MM.1S (cell line): ENCODE data around the gene PCYT2.
A peak's percentile ranks its signal among the peaks of the same experiment; 100 is the strongest.

Source experiments
- DNase-seq: peaks from one replicate; pipeline ENCODE4 v3.0.0-alpha.2; 2015
- H2AFZ ChIP-seq: fragments of 300-600 bp; sonication (generic); 2 replicates; pipeline ENCODE4 v1.6.0; 2016; ENCODE audit warnings: antibody characterized with exemption, low read length
- H3F3A ChIP-seq: fragments of 300-600 bp; sonication (generic); 2 replicates; pipeline ENCODE4 v1.6.1; 2016; ENCODE audit warnings: mild to moderate bottlenecking, antibody characterized with exemption, low read length, moderate library complexity, mixed read lengths; ENCODE audit not compliant: insufficient read depth
- H3K27ac ChIP-seq: fragments of 300-600 bp; sonication (generic); 2 replicates; pipeline ENCODE4 v1.5.1; 2016; ENCODE audit warnings: mild to moderate bottlenecking, low read length
- H3K27me3 ChIP-seq: fragments of 300-600 bp; sonication (generic); replicated peaks from 2 replicates; pipeline ENCODE4 v1.6.0; 2016; ENCODE audit warnings: low read length; ENCODE audit not compliant: insufficient read depth
- H3K36me3 ChIP-seq: fragments of 300-600 bp; sonication (generic); replicated peaks from 2 replicates; pipeline ENCODE4 v1.6.1; 2016; ENCODE audit warnings: mild to moderate bottlenecking, low read length, mixed read lengths; ENCODE audit not compliant: insufficient read depth
- H3K4me1 ChIP-seq: fragments of 300-600 bp; sonication (generic); 2 replicates; pipeline ENCODE4 v1.6.1; 2016; ENCODE audit warnings: low read length, mixed read lengths
- H3K4me2 ChIP-seq: fragments of 300-600 bp; sonication (generic); 2 replicates; pipeline ENCODE4 v1.6.0; 2016; ENCODE audit warnings: low read depth, low read length
- H3K4me3 ChIP-seq: fragments of 300-600 bp; sonication (generic); 2 replicates; pipeline ENCODE4 v1.5.1; 2016; ENCODE audit warnings: low read length, mixed read lengths
- H3K79me2 ChIP-seq: fragments of 300-600 bp; sonication (generic); 2 replicates; pipeline ENCODE4 v1.6.1; 2016; ENCODE audit warnings: mixed run types, low read length, mixed read lengths
- H3K9ac ChIP-seq: fragments of 300-600 bp; sonication (generic); 2 replicates; pipeline ENCODE4 v1.6.1; 2016; ENCODE audit warnings: low read length, mixed read lengths
- H3K9me2 ChIP-seq: fragments of 300-600 bp; sonication (generic); replicated peaks from 2 replicates; pipeline ENCODE4 v1.6.1; 2016; ENCODE audit warnings: mild to moderate bottlenecking, low read length, mixed read lengths; ENCODE audit not compliant: insufficient read depth
- H3K9me3 ChIP-seq: fragments of 300-600 bp; sonication (generic); replicated peaks from 2 replicates; pipeline ENCODE4 v1.6.1; 2016; ENCODE audit warnings: mild to moderate bottlenecking, low read length, mixed read lengths; ENCODE audit not compliant: insufficient read depth
- H4K20me1 ChIP-seq: fragments of 300-600 bp; sonication (generic); 2 replicates; pipeline ENCODE4 v1.6.1; 2016; ENCODE audit warnings: mild to moderate bottlenecking, low read length, moderate library complexity, mixed read lengths; ENCODE audit not compliant: insufficient read depth
- EZH2 ChIP-seq: fragments of 300-600 bp; sonication (generic); optimal IDR thresholded peaks from 2 replicates; pipeline ENCODE3; 2017; ENCODE audit warnings: low read depth, mild to moderate bottlenecking, antibody characterized with exemption, low read length, mixed read lengths
- EZH2phosphoT487 ChIP-seq: fragments of 300-600 bp; sonication (generic); IDR thresholded peaks from 2 replicates; pipeline ENCODE4 v1.6.1; 2018; ENCODE audit warnings: antibody characterized with exemption, low read length
- TF ChIP-seq, protein P1 (sequence below): fragments of 300-600 bp; sonication (generic); IDR thresholded peaks from 2 replicates; pipeline ENCODE4 v1.5.1; 2016; ENCODE audit warnings: antibody characterized with exemption, low read length, mixed read lengths

The PCYT2 gene

GRCh38 chr17:81902653-81903414 lies 8.4 kb downstream of the PCYT2 start:
- Histone ChIP-seq H3K4me3 (no peak overlapping the region), H3K4me2 (peak overlapping the region; percentile 24; the same call in 1 of the 2 replicates), H3K27ac (no peak overlapping the region), H3K9ac (no peak overlapping the region), H3K9me2 (no peaks in the 10 kb centered on the region), H4K20me1 (no peaks in the 10 kb centered on the region), H2AFZ (no peak overlapping the region), H3K27me3 (no peaks in the 10 kb centered on the region; the same call in 1 of the 2 replicates), H3K36me3 (no peaks in the 10 kb centered on the region), H3F3A (no peaks in the 10 kb centered on the region), H3K4me1 (no peaks in the 10 kb centered on the region), H3K9me3 (no peaks in the 10 kb centered on the region), H3K79me2 (no peaks in the 10 kb centered on the region)
- TF ChIP-seq EZH2phosphoT487, result no peak
- TF ChIP-seq EZH2, result no peak
- TF ChIP-seq, protein P1, sequence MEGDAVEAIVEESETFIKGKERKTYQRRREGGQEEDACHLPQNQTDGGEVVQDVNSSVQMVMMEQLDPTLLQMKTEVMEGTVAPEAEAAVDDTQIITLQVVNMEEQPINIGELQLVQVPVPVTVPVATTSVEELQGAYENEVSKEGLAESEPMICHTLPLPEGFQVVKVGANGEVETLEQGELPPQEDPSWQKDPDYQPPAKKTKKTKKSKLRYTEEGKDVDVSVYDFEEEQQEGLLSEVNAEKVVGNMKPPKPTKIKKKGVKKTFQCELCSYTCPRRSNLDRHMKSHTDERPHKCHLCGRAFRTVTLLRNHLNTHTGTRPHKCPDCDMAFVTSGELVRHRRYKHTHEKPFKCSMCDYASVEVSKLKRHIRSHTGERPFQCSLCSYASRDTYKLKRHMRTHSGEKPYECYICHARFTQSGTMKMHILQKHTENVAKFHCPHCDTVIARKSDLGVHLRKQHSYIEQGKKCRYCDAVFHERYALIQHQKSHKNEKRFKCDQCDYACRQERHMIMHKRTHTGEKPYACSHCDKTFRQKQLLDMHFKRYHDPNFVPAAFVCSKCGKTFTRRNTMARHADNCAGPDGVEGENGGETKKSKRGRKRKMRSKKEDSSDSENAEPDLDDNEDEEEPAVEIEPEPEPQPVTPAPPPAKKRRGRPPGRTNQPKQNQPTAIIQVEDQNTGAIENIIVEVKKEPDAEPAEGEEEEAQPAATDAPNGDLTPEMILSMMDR, result no peak
- DNase-seq, result no peak

- no peaks in the 10 kb centered on the region for H3F3A ChIP-seq
- no peak within 1 kb of the TSS for H3K4me3 ChIP-seq
- no peaks in the 10 kb centered on the region; the same call in 1 of the 2 replicates for H3K27me3 ChIP-seq
- H3K9me2 ChIP-seq, result no peaks in the 10 kb centered on the region
- H3K4me1 ChIP-seq, result no peaks in the 10 kb centered on the region
- TF ChIP-seq EZH2phosphoT487 (no peak), EZH2 (no peak)
- TF ChIP-seq, protein P1, result no peak
- no peak within 1 kb of the TSS for H3K27ac ChIP-seq
- no peak within 1 kb of the TSS for H3K9ac ChIP-seq
- H3K9me3 ChIP-seq, result no peaks in the 10 kb centered on the region
- no peaks in the 10 kb centered on the region for H3K79me2 ChIP-seq
- no peak for DNase-seq
- peak within 1 kb of the TSS; percentile 24; the same call in 1 of the 2 replicates for H3K4me2 ChIP-seq
- no peak within 1 kb of the TSS for H2AFZ ChIP-seq
- no peaks in the 10 kb centered on the region for H4K20me1 ChIP-seq
- H3K36me3 ChIP-seq, result no peaks in the 10 kb centered on the region
Observed at GRCh38 chr17:81902023-81902652, 9.1 kb downstream of the PCYT2 start, which contains the start of gene NPB. TSS of gene NPB (plus strand) at chr17:81902238. CDS start at chr17:81902278, 40 bp downstream.

DNA sequence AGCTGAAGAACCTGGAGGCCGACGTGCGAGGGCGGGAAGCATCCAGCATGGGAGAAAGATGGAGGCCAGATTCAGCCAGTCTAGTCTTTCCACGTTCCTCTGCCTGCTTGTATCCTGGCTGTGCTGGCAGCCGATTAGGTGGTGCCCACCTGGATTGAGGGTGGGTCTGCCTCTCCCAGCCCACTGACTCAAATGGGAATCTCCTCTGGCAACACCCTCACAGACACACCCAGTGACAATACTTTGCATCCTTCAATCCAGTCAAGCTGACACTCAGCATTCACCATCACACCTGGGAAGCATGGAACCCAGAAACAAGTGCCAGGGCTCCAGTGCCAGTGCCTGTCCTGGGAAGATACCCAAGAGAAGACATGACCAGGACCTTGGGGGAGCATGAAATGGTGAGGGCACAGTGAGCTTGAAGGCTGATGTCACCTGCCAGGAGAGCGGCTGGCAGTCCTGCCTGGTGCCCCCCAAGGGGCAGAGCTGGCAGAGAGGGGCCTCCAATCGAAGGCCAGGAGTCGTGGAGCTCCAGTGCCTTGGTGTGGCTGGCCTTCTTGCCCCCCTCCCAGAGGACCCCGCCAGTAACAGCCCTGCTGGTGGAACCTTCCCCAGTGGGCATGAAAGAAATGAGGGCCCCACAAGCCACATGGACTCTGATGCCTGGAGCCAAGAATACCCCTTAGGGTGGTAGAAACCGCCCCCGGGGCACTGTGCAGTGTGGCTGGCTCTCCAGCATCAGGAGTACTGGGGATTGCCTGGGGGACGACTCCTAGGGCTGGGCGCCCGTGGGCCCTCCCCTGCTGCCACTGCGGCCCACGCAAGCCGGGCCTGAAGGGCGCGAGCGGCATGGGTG lies 9.8 kb downstream of the PCYT2 start:
- Histone ChIP-seq H3K9me3 (no peaks in the 10 kb centered on the region), H3K4me3 (no peak overlapping the region), H3K4me1 (no peaks in the 10 kb centered on the region), H2AFZ (no peak overlapping the region), H3K79me2 (no peaks in the 10 kb centered on the region), H3K4me2 (no peak overlapping the region), H3K9me2 (no peaks in the 10 kb centered on the region), H3F3A (no peaks in the 10 kb centered on the region), H3K36me3 (no peaks in the 10 kb centered on the region), H3K27me3 (no peaks in the 10 kb centered on the region; the same call in 1 of the 2 replicates), H3K9ac (no peak overlapping the region), H4K20me1 (no peaks in the 10 kb centered on the region), H3K27ac (no peak overlapping the region)
- TF ChIP-seq, protein P1, result no peak
- TF ChIP-seq EZH2 (no peak), EZH2phosphoT487 (no peak)
- no peak for DNase-seq
